GM12801 (cell line): Measurements from ENCODE around the gene RABL6.

Experiments used
- CTCF ChIP-seq: IDR thresholded peaks from one replicate; pipeline ENCODE4 v1.5.1; 2011; ENCODE audit warnings: control low read depth; ENCODE audit not compliant: insufficient read length; ENCODE audit errors: extremely low read depth

Gene RABL6

GRCh38 chr9:136827794-136828473, 20.2 kb downstream of the RABL6 start:
- TF ChIP-seq CTCF: no peak

GRCh38 chr9:136828474-136829140, 20.9 kb downstream of the RABL6 start:
- TF ChIP-seq CTCF: no peak

GRCh38 chr9:136829412-136829811, 21.7 kb downstream of the RABL6 start:
- no peak for TF ChIP-seq CTCF

GRCh38 chr9:136829981-136830885, 22.5 kb downstream of the RABL6 start:
- no peak for TF ChIP-seq CTCF

GRCh38 chr9:136831002-136831719, 23.4 kb downstream of the RABL6 start:
- TF ChIP-seq CTCF: no peak

GRCh38 chr9:136831720-136832104, 24.0 kb downstream of the RABL6 start:
- TF ChIP-seq CTCF: no peak

GRCh38 chr9:136832581-136832980, 24.8 kb downstream of the RABL6 start:
- TF ChIP-seq CTCF: no peak
